Activated T-cell treated with anti-CD3 and anti-CD28 coated beads, Interleukin-2, amount 50 U/mL, for 4 hours (primary cell): ENCODE measurements around the gene SPATA31E1. TPM values are rescaled to one million over a fixed set of nuclear protein-coding genes. Genes with fewer than 3 reads are reported as not detected.
"Not testable (repeated sequence)": the region's sequence is repeated elsewhere in the genome, so short reads cannot be mapped to it uniquely, and the experiment has no call there.

Experiments used
- ATAC-seq, 2 donors: fragments of 200-7000 bp; cut with Tn5 transposase; one replicate each; pipeline ENCODE4 v1.10.0; 2021
- DNase-seq: peaks from one replicate; pipeline ENCODE4 v3.0.0-alpha.2; 2020
- H3K27me3 Mint-ChIP-seq: one replicate; pipeline ENCODE4 v1.8.0; 2021; ENCODE audit warnings: low read depth, mixed read lengths
- H3K36me3 Mint-ChIP-seq: one replicate; pipeline ENCODE4 v1.8.0; 2022; ENCODE audit warnings: mixed read lengths; ENCODE audit not compliant: insufficient read depth
- H3K4me1 Mint-ChIP-seq: one replicate; pipeline ENCODE4 v1.8.0; 2021; ENCODE audit warnings: low read depth, mixed read lengths
- H3K4me3 Mint-ChIP-seq: one replicate; pipeline ENCODE4 v1.8.0; 2021; ENCODE audit warnings: mild to moderate bottlenecking, moderate library complexity, mixed read lengths
- H3K9me3 Mint-ChIP-seq: one replicate; pipeline ENCODE4 v1.8.0; 2021; ENCODE audit warnings: mixed read lengths
- total RNA-seq, 3 donors: library from RNA; stranded (reverse); gene quantifications; one replicate each; pipeline ENCODE4 v1.2.1, GENCODE V29; 2021

The SPATA31E1 gene
- total RNA-seq, 3 donors from 2014 or later: not detected

DNA sequence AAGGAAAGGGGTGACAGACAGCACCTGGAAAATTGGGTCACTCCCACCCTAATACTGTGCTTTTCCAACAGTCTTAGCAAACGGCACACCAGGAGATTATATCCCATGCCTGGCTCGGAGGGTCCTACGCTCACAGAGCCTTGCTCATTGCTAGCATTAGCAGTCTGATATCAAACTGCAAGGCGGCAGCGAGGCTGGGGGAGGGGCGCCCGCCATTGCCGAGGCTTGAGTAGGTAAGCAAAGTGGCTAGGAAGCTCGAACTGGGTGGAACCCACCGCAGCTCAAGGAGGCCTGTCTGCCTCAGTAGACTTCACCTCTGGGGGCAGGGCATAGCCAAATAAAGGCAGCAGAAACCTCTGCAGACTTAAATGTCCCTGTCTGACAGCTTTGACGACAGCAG is 19.7 kb downstream of the SPATA31E1 start:
- H3K9me3 Mint-ChIP-seq: peaks cover 33% of the 10 kb centered on the region
- H3K4me1 Mint-ChIP-seq, H3K36me3 Mint-ChIP-seq, DNase-seq, ATAC-seq, H3K4me3 Mint-ChIP-seq: not testable (repeated sequence)
- peaks cover 17% of the 10 kb centered on the region for H3K27me3 Mint-ChIP-seq

DNA sequence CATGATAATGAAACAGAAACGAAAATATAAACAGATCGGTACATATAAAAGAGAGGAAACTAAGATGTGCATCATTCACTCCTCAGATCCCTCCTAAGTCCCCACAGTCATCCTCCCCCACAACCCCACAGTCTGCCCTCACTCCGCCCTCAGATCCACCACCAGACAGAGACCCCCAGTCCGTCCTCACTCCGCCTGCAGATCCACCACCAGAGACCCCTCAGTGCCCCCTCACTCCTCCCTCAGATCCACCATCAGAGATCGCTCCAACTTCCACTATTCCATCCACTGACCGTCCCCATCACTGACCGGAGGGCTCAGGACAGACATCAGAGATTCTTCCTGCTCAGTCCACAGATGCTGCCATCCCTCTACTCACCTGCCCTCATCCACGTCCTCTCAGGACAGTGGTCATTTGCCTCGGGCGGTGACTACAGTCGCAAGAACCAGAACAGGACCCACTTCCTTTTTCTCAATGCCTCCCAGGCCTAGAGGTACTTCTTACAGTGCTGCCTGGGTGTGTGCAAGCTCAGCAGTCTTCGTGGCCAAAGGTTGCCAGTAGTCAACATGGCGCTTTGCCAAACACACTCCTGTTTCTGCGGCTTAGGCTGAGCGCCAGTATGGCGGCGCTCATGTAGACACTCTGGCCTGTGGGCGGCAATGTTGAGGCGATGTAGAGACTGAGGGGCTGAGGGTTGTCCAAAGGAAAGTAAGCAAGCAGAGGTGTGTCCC is 26.8 kb downstream of the SPATA31E1 start:
- H3K27me3 Mint-ChIP-seq: no peaks in the 10 kb centered on the region
- DNase-seq: no peak
- no peaks in the 10 kb centered on the region for H3K36me3 Mint-ChIP-seq
- peak in 1 of 2 donors; percentile 27 for ATAC-seq
- H3K4me1 Mint-ChIP-seq: no peaks in the 10 kb centered on the region
- peaks cover 5% of the 10 kb centered on the region for H3K9me3 Mint-ChIP-seq
- H3K4me3 Mint-ChIP-seq: no peak overlapping the region

DNA sequence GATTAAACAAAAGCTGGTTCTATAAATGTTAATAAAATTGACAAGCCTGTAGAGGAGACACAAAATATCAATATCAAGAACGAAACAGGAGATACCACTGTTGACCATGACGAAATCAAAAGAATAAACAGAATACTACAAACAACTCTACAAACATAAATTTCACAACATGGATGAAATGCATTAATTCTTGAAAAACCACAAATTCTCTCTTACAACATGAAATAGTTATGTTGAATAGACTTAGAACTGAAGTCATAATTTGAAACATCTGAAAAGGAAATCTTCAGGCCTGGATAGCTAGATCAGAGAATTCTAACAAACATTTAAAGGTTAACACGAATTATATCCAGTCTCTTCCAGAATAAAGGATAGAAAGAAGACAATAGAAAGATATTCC is 28.1 kb downstream of the SPATA31E1 start:
- ATAC-seq (no peak), DNase-seq (no peak)
- Mint-ChIP-seq H3K27me3 (no peaks in the 10 kb centered on the region), H3K9me3 (no peaks in the 10 kb centered on the region), H3K4me1 (no peaks in the 10 kb centered on the region), H3K36me3 (no peaks in the 10 kb centered on the region), H3K4me3 (no peak overlapping the region)

DNA sequence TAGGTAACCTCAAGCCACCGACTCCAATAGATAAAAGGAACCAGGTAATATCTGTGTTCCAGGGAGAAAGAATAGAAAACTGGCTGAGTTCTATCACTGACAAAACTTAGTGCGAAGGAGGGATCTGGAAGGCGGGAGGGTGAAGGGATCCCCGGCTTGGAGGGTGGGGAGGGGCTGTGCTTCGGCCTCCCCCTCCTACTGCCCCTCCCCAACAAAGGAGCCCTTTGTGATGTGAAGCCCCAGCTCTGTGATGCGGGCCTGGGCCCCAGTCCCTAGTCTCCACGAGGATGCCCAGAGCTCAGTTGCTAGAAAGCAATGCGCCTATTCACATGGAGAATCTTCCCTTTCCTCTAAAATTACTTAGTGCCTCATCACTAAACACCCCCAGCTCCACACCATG is 35.0 kb downstream of the SPATA31E1 start, which contains the start of gene SPATA31C1:
Gene SPATA31C1 (plus strand): TSS at position 301 of the 400 bp plus-strand sequence.
- H3K4me1 Mint-ChIP-seq, H3K36me3 Mint-ChIP-seq, ATAC-seq, H3K9me3 Mint-ChIP-seq, DNase-seq, H3K4me3 Mint-ChIP-seq, H3K27me3 Mint-ChIP-seq: not testable (repeated sequence)

DNA sequence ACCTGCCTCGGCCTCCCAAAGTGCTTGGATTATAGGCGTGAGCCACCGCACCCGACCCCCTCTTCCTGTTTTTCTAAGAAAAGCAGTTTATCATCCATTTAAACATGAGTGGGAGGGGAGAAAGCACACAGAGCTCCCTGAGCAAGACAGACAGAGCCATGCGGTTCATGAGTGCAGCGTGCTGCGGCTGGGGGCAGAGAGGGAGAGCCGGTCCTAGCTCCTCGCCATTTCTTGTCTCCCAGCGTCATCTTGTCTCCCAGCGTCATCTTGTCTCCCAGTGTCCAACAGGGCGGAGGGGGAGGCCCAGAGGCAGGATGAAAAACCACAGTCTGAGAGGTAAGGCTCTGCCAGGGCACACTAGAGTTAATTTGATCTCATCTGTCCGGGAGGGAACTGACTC is 36.3 kb downstream of the SPATA31E1 start:
- not testable (repeated sequence) for H3K9me3 Mint-ChIP-seq, DNase-seq, H3K4me3 Mint-ChIP-seq, H3K4me1 Mint-ChIP-seq, H3K36me3 Mint-ChIP-seq, H3K27me3 Mint-ChIP-seq, ATAC-seq

DNA sequence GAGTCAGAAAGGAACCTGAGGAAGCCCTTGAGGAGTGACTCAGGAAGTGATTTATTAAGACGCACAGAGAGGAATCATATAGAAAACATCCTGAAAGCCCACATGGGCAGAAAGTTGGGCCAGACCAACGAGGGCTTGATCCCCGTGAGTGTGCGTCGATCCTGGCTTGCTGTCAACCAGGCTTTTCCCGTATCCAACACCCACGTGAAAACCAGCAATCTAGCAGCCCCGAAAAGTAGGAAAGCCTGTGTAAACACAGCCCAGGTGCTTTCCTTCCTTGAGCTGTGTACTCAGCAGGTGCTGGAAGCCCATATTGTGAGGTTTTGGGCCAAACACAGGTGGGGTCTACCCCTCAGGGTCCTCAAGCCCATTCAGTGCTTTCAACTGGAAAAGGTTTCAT is 38.9 kb downstream of the SPATA31E1 start:
- not testable (repeated sequence) for H3K4me1 Mint-ChIP-seq, H3K9me3 Mint-ChIP-seq, DNase-seq, H3K4me3 Mint-ChIP-seq, H3K27me3 Mint-ChIP-seq, ATAC-seq, H3K36me3 Mint-ChIP-seq

DNA sequence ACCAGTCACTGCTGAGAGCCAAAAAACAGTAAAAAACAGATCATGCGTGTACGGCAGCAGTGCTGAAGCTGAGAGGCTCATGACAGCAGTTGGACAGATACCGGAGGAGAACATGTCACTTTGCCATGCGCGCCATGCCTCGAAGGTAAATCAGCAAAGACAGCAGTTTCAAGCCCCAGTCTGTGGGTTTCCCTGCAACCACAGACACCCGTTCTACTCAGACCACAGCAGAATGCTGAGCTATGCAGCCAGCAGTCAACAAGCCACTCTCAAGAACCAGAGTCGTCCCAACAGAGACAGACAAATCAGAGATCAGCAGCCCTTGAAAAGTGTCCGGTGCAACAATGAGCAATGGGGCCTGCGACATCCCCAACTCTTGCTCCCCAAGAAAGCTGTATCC is 40.3 kb downstream of the SPATA31E1 start:
- H3K27me3 Mint-ChIP-seq, ATAC-seq, DNase-seq, H3K4me1 Mint-ChIP-seq, H3K36me3 Mint-ChIP-seq, H3K9me3 Mint-ChIP-seq, H3K4me3 Mint-ChIP-seq: not testable (repeated sequence)

DNA sequence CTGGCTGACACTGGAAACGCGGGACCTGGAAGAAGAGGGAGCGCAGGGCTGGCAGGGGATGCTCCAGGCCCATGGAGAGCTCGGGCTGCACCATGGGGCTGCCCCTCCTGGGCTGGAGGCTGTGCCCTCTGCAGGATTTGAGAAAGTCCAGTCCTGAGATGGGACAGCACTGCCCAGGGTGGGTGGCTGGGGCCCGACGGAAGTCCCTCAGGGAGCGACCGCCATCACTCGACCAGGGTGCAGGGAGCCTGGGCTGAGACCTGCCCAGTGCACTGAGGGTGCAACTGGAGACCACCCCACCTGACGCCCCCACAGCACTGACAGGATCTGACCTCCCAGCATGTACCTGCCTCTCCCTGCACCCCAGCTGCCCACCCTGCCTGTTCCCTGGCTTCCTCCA is 42.2 kb downstream of the SPATA31E1 start:
- H3K9me3 Mint-ChIP-seq, H3K4me1 Mint-ChIP-seq, H3K36me3 Mint-ChIP-seq, DNase-seq, H3K27me3 Mint-ChIP-seq, ATAC-seq, H3K4me3 Mint-ChIP-seq: not testable (repeated sequence)

DNA sequence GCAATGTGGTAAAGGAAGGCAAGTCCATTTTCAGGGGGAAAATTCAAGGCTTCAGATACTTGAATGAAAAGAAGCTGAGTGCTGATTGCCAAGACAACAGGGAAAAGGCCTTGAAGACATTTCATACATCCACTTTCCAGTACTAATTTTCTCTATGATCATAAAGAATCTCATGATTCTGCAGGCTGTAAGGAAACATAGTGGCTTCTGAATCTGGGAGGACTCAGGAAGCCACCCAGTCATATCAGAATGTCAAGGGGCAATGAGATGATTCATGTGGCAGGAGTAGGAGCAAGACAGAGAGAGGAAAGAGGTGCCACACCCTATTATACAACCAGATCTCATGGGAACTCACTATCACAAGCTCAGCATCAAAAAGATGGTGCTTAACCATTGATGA is 46.5 kb downstream of the SPATA31E1 start:
- H3K9me3 Mint-ChIP-seq, H3K36me3 Mint-ChIP-seq, ATAC-seq, H3K4me3 Mint-ChIP-seq, H3K4me1 Mint-ChIP-seq, DNase-seq, H3K27me3 Mint-ChIP-seq: not testable (repeated sequence)

DNA sequence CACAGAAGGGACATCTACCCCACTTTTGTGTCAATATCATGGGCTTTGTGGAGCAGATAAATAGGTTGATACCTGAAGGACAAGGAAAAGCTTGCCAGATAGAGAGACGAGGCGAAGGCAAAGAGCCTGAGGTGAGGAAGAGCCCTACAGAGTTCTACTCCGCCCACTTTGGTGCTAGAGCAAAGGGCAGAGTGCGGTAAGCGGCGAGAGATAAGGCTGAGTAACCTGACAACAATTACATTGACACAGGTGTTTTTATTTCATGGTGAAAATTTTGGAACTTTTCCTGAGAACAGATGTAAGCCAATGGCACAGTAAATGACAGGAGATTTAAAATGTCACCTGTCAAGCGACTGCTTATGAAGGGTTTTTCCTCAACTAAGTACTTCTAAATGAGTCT is 51.8 kb downstream of the SPATA31E1 start:
- H3K4me3 Mint-ChIP-seq, ATAC-seq, H3K4me1 Mint-ChIP-seq, DNase-seq, H3K36me3 Mint-ChIP-seq, H3K9me3 Mint-ChIP-seq: not testable (repeated sequence)
- peaks cover 10% of the 10 kb centered on the region for H3K27me3 Mint-ChIP-seq

DNA sequence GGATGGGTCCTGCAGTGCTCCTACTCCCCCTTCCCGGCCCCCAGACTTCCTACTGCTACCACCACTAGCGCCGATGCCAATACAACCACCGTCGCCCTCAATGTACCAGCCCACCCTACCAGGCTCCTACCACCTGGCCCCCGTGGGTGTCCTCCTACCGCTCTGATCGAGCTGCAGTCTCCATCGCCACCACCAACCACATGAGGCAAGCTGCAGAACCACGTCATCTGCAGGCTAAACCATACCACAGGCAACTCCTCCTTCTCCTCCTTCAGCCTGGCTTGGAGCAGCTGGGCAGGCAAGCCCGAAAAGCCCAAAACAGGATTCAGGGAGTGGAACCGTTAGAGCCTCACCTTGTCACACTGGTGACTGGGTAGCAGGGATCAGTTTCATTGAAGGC is 54.7 kb downstream of the SPATA31E1 start:
- H3K4me1 Mint-ChIP-seq, H3K36me3 Mint-ChIP-seq, DNase-seq, H3K4me3 Mint-ChIP-seq, H3K9me3 Mint-ChIP-seq: not testable (repeated sequence)
- H3K27me3 Mint-ChIP-seq: peaks cover 10% of the 10 kb centered on the region
- peak in 1 of 2 donors; percentile 50 for ATAC-seq

DNA sequence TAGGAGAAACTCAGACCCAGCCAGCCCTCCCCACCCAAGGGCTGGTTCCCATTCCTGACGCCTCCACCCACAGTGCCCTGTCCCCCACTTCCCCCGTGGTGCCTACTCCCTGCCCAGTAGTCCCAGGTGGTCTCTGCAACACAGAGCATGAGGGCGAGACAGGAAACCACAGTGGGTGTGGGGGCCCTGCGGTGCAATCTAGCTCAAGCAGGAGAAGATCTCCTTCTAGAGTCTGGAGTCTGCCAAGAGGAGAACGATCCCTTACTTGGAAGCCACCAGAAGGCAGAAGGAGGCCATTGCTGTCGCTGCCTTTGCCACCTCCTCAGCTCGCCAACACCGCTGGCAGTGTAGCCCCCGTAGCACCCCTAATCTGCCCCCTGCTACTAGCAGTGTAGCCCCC is 55.2 kb downstream of the SPATA31E1 start:
- not testable (repeated sequence) for H3K4me1 Mint-ChIP-seq, H3K36me3 Mint-ChIP-seq, H3K4me3 Mint-ChIP-seq, H3K9me3 Mint-ChIP-seq, DNase-seq, ATAC-seq
- peaks cover 10% of the 10 kb centered on the region for H3K27me3 Mint-ChIP-seq

DNA sequence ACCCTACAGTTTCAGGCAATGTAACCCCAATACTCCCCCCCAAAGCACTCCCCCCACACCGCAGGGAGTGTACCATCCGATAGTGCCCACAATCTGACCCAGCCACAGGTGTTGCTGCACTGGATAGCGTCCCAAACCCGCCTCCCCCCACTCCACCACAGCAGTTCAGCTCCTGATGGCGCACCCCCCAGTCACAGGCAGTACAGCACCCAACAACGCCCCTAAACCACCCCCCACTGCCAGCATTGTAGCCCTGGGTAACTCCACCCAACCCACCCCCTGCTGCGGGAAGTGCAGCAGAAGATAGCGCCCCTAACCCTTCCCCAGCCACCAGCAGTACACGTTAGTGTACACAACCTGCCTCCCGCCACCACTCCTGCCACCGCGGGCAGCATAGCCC is 55.7 kb downstream of the SPATA31E1 start:
- not testable (repeated sequence) for H3K4me3 Mint-ChIP-seq, H3K9me3 Mint-ChIP-seq, H3K4me1 Mint-ChIP-seq, H3K36me3 Mint-ChIP-seq, DNase-seq, ATAC-seq
- peaks cover 10% of the 10 kb centered on the region for H3K27me3 Mint-ChIP-seq
